Immature natural killer cell (primary cell): Measurements from ENCODE around the gene BCL2L15. TPM values are rescaled to one million over a fixed set of nuclear protein-coding genes. Genes with fewer than 3 reads are reported as not detected.

ENCODE experiments used
- DNase-seq, 3 donors: peaks; one replicate each; pipeline ENCODE4 v3.0.0; 2022; ENCODE audit warnings: mixed read lengths in 1 of 3
- H3K27ac Mint-ChIP-seq, 6 donors: one replicate each; pipeline ENCODE4 v1.8.0; 2020; ENCODE audit warnings: mixed read lengths in 6 of 6, mild to moderate bottlenecking in 5 of 6, inconsistent platforms in 4 of 6, moderate library complexity in 3 of 6
- H3K27me3 Mint-ChIP-seq, 3 donors: one replicate each; pipeline ENCODE4 v1.8.0; 2020 to 2021; ENCODE audit warnings: low read depth in 3 of 3, mild to moderate bottlenecking in 3 of 3, mixed read lengths in 3 of 3, moderate library complexity in 3 of 3, inconsistent platforms in 1 of 3
- H3K36me3 Mint-ChIP-seq, 3 donors: one replicate each; pipeline ENCODE4 v1.8.0; 2020; ENCODE audit warnings: mixed read lengths in 3 of 3, inconsistent platforms in 2 of 3, mild to moderate bottlenecking in 2 of 3
- H3K4me1 Mint-ChIP-seq, 2 donors: one replicate each; pipeline ENCODE4 v1.8.0; 2020; ENCODE audit warnings: inconsistent platforms in 2 of 2, mild to moderate bottlenecking in 2 of 2, mixed read lengths in 2 of 2, moderate library complexity in 1 of 2
- H3K4me3 Mint-ChIP-seq, 5 donors: one replicate each; pipeline ENCODE4 v1.8.0; 2020; ENCODE audit warnings: mild to moderate bottlenecking in 5 of 5, mixed read lengths in 5 of 5, inconsistent platforms in 3 of 5, moderate library complexity in 3 of 5
- H3K9me3 Mint-ChIP-seq, 6 donors: one replicate each; pipeline ENCODE4 v1.8.0; 2020; ENCODE audit warnings: mild to moderate bottlenecking in 6 of 6, mixed read lengths in 6 of 6, inconsistent platforms in 4 of 6, moderate library complexity in 3 of 6
- polyA plus RNA-seq, 3 donors: library from polyadenylated mRNA; unstranded; fragments of 300-500 nt; fragmentation: Illumina TruSeq; gene quantifications; one replicate each; pipeline ENCODE4 v1.2.3, GENCODE V29; 2021

BCL2L15 gene
- polyA plus RNA-seq, 3 donors from 2014 or later = 0.11 TPM; not detected in 2

- H3K27me3 Mint-ChIP-seq = peaks cover 5 to 15% (median 7%) of the 10 kb centered on the region in 3 donors
- peak overlapping the region in 2 of 5 donors; percentile 10 to 16 for H3K4me3 Mint-ChIP-seq
- no peak for DNase-seq
- peaks cover 7 to 51% (median 29%) of the 10 kb centered on the region in 3 donors for H3K36me3 Mint-ChIP-seq
- peaks cover 70 to 77% of the 10 kb centered on the region in 2 donors for H3K4me1 Mint-ChIP-seq
- H3K27ac Mint-ChIP-seq = peak overlapping the region in 5 of 6 donors; percentile 13 to 100 (median 62)
- H3K9me3 Mint-ChIP-seq = no peaks in the 10 kb centered on the region
Measured at GRCh38 chr1:113901191-113901590, 13.8 kb upstream of the BCL2L15 start.

GRCh38 chr1:113899111-113899510, 11.7 kb upstream of the BCL2L15 start:
- H3K27me3 Mint-ChIP-seq = no peaks in the 10 kb centered on the region
- H3K36me3 Mint-ChIP-seq = peaks cover 7 to 68% (median 36%) of the 10 kb centered on the region in 3 donors
- DNase-seq = no peak
- H3K4me3 Mint-ChIP-seq = no peak overlapping the region
- peaks cover 59 to 81% of the 10 kb centered on the region in 2 donors for H3K4me1 Mint-ChIP-seq
- peak overlapping the region in 4 of 6 donors; percentile 22 to 78 (median 37) for H3K27ac Mint-ChIP-seq
- H3K9me3 Mint-ChIP-seq = no peaks in the 10 kb centered on the region

- Mint-ChIP-seq H3K27ac (peak overlapping the region in 5 of 6 donors; percentile 3 to 66 (median 48)), H3K4me1 (peaks cover 56 to 79% of the 10 kb centered on the region in 2 donors), H3K9me3 (no peaks in the 10 kb centered on the region), H3K27me3 (no peaks in the 10 kb centered on the region), H3K36me3 (peaks cover 7 to 69% (median 36%) of the 10 kb centered on the region in 3 donors), H3K4me3 (no peak overlapping the region)
- no peak for DNase-seq
Measured at GRCh38 chr1:113898241-113898814, 10.9 kb upstream of the BCL2L15 start.

- no peak overlapping the region for H3K4me3 Mint-ChIP-seq
- peaks cover 5 to 58% (median 33%) of the 10 kb centered on the region in 3 donors for H3K36me3 Mint-ChIP-seq
- H3K27ac Mint-ChIP-seq = peak overlapping the region in 5 of 6 donors; percentile 46 to 72 (median 64)
- peaks cover 32 to 61% of the 10 kb centered on the region in 2 donors for H3K4me1 Mint-ChIP-seq
- DNase-seq = no peak
- no peaks in the 10 kb centered on the region for H3K27me3 Mint-ChIP-seq
- no peaks in the 10 kb centered on the region for H3K9me3 Mint-ChIP-seq
Measured at GRCh38 chr1:113895961-113896360, 8.6 kb upstream of the BCL2L15 start.

GRCh38 chr1:113895098-113895497, 7.7 kb upstream of the BCL2L15 start:
- no peak overlapping the region for H3K4me3 Mint-ChIP-seq
- H3K27me3 Mint-ChIP-seq = no peaks in the 10 kb centered on the region
- peak overlapping the region in 3 of 6 donors; percentile 25 to 64 (median 31) for H3K27ac Mint-ChIP-seq
- no peak for DNase-seq
- H3K9me3 Mint-ChIP-seq = no peaks in the 10 kb centered on the region
- peaks cover 32 to 59% of the 10 kb centered on the region in 2 donors for H3K4me1 Mint-ChIP-seq
- peaks cover 3 to 51% (median 30%) of the 10 kb centered on the region in 3 donors for H3K36me3 Mint-ChIP-seq

GRCh38 chr1:113893267-113893666, 5.9 kb upstream of the BCL2L15 start:
- Mint-ChIP-seq H3K9me3 (no peaks in the 10 kb centered on the region), H3K4me3 (no peak overlapping the region), H3K27me3 (no peaks in the 10 kb centered on the region), H3K27ac (peak overlapping the region in 5 of 6 donors; percentile 31 to 86 (median 63)), H3K4me1 (peaks cover 22 to 41% of the 10 kb centered on the region in 2 donors), H3K36me3 (peaks cover 0 to 35% (median 18%) of the 10 kb centered on the region in 3 donors)
- no peak for DNase-seq

- H3K4me1 Mint-ChIP-seq = peaks cover 23 to 31% of the 10 kb centered on the region in 2 donors
- no peak overlapping the region for H3K4me3 Mint-ChIP-seq
- H3K9me3 Mint-ChIP-seq = no peaks in the 10 kb centered on the region
- no peak for DNase-seq
- H3K27me3 Mint-ChIP-seq = no peaks in the 10 kb centered on the region
- peaks cover 0 to 24% (median 10%) of the 10 kb centered on the region in 3 donors for H3K36me3 Mint-ChIP-seq
- peak overlapping the region in 5 of 6 donors; percentile 34 to 74 (median 69) for H3K27ac Mint-ChIP-seq
Measured at GRCh38 chr1:113891631-113892220, 4.3 kb upstream of the BCL2L15 start.

GRCh38 chr1:113890816-113891215, 3.4 kb upstream of the BCL2L15 start:
- Mint-ChIP-seq H3K4me3 (no peak overlapping the region), H3K27me3 (no peaks in the 10 kb centered on the region), H3K36me3 (peaks cover 5 to 18% (median 7%) of the 10 kb centered on the region in 3 donors), H3K9me3 (no peaks in the 10 kb centered on the region), H3K4me1 (peaks cover 29% of the 10 kb centered on the region in 2 donors), H3K27ac (peak overlapping the region in 4 of 6 donors; percentile 20 to 56 (median 33))
- no peak for DNase-seq

GRCh38 chr1:113886417-113887401, 672 bp downstream of the BCL2L15 start:
- peak overlapping the region in 1 of 6 donors; percentile 28 for H3K27ac Mint-ChIP-seq
- H3K36me3 Mint-ChIP-seq = peaks cover 4 to 14% (median 11%) of the 10 kb centered on the region in 3 donors
- no peak for DNase-seq
- no peaks in the 10 kb centered on the region for H3K9me3 Mint-ChIP-seq
- H3K27me3 Mint-ChIP-seq = no peaks in the 10 kb centered on the region
- H3K4me1 Mint-ChIP-seq = peaks cover 9 to 20% of the 10 kb centered on the region in 2 donors
- no peak overlapping the region for H3K4me3 Mint-ChIP-seq

- Mint-ChIP-seq H3K36me3 (peaks cover 7 to 19% (median 11%) of the 10 kb centered on the region in 3 donors), H3K4me3 (no peak overlapping the region), H3K4me1 (peaks cover 53 to 54% of the 10 kb centered on the region in 2 donors), H3K9me3 (no peaks in the 10 kb centered on the region), H3K27ac (peak overlapping the region in 4 of 6 donors; percentile 73 to 92 (median 78)), H3K27me3 (peaks cover 0 to 8% (median 0%) of the 10 kb centered on the region in 3 donors)
- DNase-seq = no peak
Measured at GRCh38 chr1:113881661-113882060, 5.7 kb downstream of the BCL2L15 start.

- H3K4me3 Mint-ChIP-seq = peak overlapping the region; percentile 55 to 78 (median 70)
- no peak for DNase-seq
- peaks cover 65 to 73% of the 10 kb centered on the region in 2 donors for H3K4me1 Mint-ChIP-seq
- peak overlapping the region; percentile 92 to 99 (median 94) for H3K27ac Mint-ChIP-seq
- peaks cover 3 to 13% (median 8%) of the 10 kb centered on the region in 3 donors for H3K36me3 Mint-ChIP-seq
- no peaks in the 10 kb centered on the region for H3K9me3 Mint-ChIP-seq
- H3K27me3 Mint-ChIP-seq = peaks cover 0 to 8% (median 0%) of the 10 kb centered on the region in 3 donors
Measured at GRCh38 chr1:113879739-113880038, 7.7 kb downstream of the BCL2L15 start.

GRCh38 chr1:113876176-113876575, 11.2 kb downstream of the BCL2L15 start:
- H3K4me1 Mint-ChIP-seq = peaks cover 90 to 100% of the 10 kb centered on the region in 2 donors
- H3K27me3 Mint-ChIP-seq = peaks cover 0 to 19% (median 19%) of the 10 kb centered on the region in 3 donors

GRCh38 chr1:113875714-113876113, 11.7 kb downstream of the BCL2L15 start:
- Mint-ChIP-seq H3K27ac (peak overlapping the region; percentile 67 to 98 (median 94)), H3K4me3 (peak overlapping the region; percentile 7 to 66 (median 58)), H3K4me1 (peaks cover 85 to 100% of the 10 kb centered on the region in 2 donors)

More at GRCh38 chr1:113876176-113876575, 11.2 kb downstream of the BCL2L15 start:
- no peak overlapping the region for H3K4me3 Mint-ChIP-seq
- DNase-seq = no peak
- no peaks in the 10 kb centered on the region for H3K9me3 Mint-ChIP-seq
- H3K27ac Mint-ChIP-seq = peak overlapping the region; percentile 67 to 98 (median 94)
- peaks cover 0 to 6% (median 5%) of the 10 kb centered on the region in 3 donors for H3K36me3 Mint-ChIP-seq

More at GRCh38 chr1:113875714-113876113, 11.7 kb downstream of the BCL2L15 start:
- no peaks in the 10 kb centered on the region for H3K9me3 Mint-ChIP-seq
- H3K27me3 Mint-ChIP-seq = peaks cover 0 to 19% (median 16%) of the 10 kb centered on the region in 3 donors
- peak; percentile 28 to 41 (median 30) for DNase-seq
- H3K36me3 Mint-ChIP-seq = peaks cover 0 to 6% (median 2%) of the 10 kb centered on the region in 3 donors
